ENCODE data around the gene SSBP4. TPM values are rescaled to one million over a fixed set of nuclear protein-coding genes. Genes with fewer than 3 reads are reported as not detected.

Gene SSBP4
- total RNA-seq, 1 experiment from 2014 or later, result 164 TPM

DNA sequence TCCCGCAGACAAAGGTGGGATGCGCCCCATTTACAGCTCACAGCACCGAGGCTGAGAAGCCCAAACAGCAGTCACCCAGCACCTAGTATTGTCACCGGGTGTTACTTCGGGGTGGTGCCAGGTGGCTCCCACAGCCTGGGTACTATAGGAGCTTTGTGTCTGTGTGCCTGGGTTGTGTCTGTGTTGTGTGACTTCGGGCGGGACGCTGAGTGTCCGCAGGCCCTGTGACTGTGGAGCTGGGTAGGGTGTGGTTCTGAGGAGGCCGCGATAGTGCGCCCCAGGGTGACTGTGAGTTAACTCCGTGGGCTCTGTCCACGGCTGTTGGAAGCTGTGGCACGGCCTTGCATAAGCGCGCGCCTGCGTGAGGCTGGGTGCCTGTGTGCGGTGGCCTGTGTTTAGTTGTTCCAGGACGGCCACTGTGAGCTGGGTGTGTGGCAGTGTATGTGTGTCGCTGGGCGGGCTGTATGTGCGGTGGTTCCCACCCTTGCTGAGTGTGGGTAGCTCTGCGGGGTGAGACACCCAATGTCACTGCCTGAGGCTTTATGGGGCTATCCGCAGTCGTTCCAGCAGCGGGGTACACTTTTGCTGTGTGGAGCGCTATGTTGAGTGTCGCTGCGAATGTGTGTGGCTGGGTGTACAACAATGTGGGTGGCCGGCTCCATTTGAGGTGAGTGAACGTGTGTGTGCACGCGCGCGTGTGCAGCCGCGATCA lies 559 bp upstream of the SSBP4 start:
- no peaks in the 10 kb centered on the region for H4K20me1 ChIP-seq (ENCODE audit: insufficient read depth)
- TF ChIP-seq EZH2phosphoT487 (IDR thresholded peaks at IDR 0.05; ENCODE audit: borderline replicate concordance) (no peak), TCF7L2 (IDR thresholded peaks at IDR 0.05; ENCODE audit: borderline replicate concordance, extremely low read depth, insufficient read depth, insufficient read length) (no peak), POLR2AphosphoS5 (IDR thresholded peaks at IDR 0.05; ENCODE audit: low read depth, low read length) (no peak), ZNF274 (IDR thresholded peaks at IDR 0.05; ENCODE audit: low read depth, low read length) (no peak), CBX3 (IDR thresholded peaks at IDR 0.05; ENCODE audit: low read depth) (no peak), ZFX (IDR thresholded peaks at IDR 0.05) (no peak), ELF1 (IDR thresholded peaks at IDR 0.05; ENCODE audit: borderline replicate concordance, low read depth) (no peak), SIN3A (IDR thresholded peaks at IDR 0.05; ENCODE audit: low read depth) (no peak), YY1 (IDR thresholded peaks at IDR 0.05; ENCODE audit: extremely low read depth, insufficient replicate concordance, low read depth, low read length) (no peak), MAX (IDR thresholded peaks at IDR 0.05) (no peak), POLR2A (IDR thresholded peaks at IDR 0.05; ENCODE audit: borderline replicate concordance, extremely low read depth, insufficient read depth, insufficient read length) (no peak), EZH2 (IDR thresholded peaks at IDR 0.05) (no peak), SP1 (IDR thresholded peaks at IDR 0.05; ENCODE audit: low read depth) (no peak)
- TF ChIP-seq, protein P1, sequence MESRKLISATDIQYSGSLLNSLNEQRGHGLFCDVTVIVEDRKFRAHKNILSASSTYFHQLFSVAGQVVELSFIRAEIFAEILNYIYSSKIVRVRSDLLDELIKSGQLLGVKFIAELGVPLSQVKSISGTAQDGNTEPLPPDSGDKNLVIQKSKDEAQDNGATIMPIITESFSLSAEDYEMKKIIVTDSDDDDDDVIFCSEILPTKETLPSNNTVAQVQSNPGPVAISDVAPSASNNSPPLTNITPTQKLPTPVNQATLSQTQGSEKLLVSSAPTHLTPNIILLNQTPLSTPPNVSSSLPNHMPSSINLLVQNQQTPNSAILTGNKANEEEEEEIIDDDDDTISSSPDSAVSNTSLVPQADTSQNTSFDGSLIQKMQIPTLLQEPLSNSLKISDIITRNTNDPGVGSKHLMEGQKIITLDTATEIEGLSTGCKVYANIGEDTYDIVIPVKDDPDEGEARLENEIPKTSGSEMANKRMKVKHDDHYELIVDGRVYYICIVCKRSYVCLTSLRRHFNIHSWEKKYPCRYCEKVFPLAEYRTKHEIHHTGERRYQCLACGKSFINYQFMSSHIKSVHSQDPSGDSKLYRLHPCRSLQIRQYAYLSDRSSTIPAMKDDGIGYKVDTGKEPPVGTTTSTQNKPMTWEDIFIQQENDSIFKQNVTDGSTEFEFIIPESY (IDR thresholded peaks at IDR 0.05; ENCODE audit: extremely low read depth, insufficient replicate concordance, low read length), result no peak
- TF ChIP-seq, protein P2, sequence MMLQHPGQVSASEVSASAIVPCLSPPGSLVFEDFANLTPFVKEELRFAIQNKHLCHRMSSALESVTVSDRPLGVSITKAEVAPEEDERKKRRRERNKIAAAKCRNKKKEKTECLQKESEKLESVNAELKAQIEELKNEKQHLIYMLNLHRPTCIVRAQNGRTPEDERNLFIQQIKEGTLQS (IDR thresholded peaks at IDR 0.05), result no peak
- no peaks in the 10 kb centered on the region for H3K9me3 ChIP-seq (ENCODE audit: control insufficient read depth in 1 of 2, insufficient read depth in 1 of 2, low read depth in 1 of 2, low read length in 2 of 2)
- DNase-seq (ENCODE audit: low read depth, low spot score), result no peak
- peak overlapping the region; percentile 53 to 92 for H3K4me3 ChIP-seq (replicated peaks in 1 of 2; ENCODE audit: low read depth in 1 of 2, low read length in 2 of 2)
- ATAC-seq, result no peak
- peak overlapping the region; percentile 98 for H3K27ac ChIP-seq (ENCODE audit: low read depth, low read length)
- BruUV-seq (replicated peaks), result no TSS peak
- H2AFZ ChIP-seq (ENCODE audit: low read depth, low read length, poor library complexity, severe bottlenecking), result no peak overlapping the region
- H3K9me2 ChIP-seq (ENCODE audit: insufficient read depth), result no peaks in the 10 kb centered on the region
- H3K4me2 ChIP-seq (ENCODE audit: low read length), result peak overlapping the region; percentile 100
- ChIA-PET CTCF (interaction anchor here (0.7 to 3.5 kb wide), 6 partner anchors 8 to 210 kb away, joined by 3 to 11 read pairs (median 4); partner anchors contain the start of gene GDF15), RAD21 (ENCODE audit: low non-redundant PET in 1 of 2, low total read pairs in 2 of 2, uncharacterized antibody in 2 of 2, unreplicated experiment in 2 of 2) (interaction anchor here in 1 of 2 experiments (0.6 kb wide), 1 partner anchor 18 kb away, joined by 3 read pairs; no protein-coding TSS in a partner anchor), POLR2A (interaction anchor here (0.6 to 5.3 kb wide), 9 partner anchors 16 to 138 kb away, joined by 3 to 45 read pairs (median 5); partner anchors contain the start of genes GDF15 and JUND)
- intact Hi-C loops (cut with micrococcal nuclease), result no loop called here
- H3K4me1 ChIP-seq (ENCODE audit: control insufficient read depth in 1 of 2, insufficient read depth in 2 of 2, low read length in 2 of 2), result peaks cover 51 to 79% of the 10 kb centered on the region in 2 experiments
- no peaks in the 10 kb centered on the region for H3K27me3 ChIP-seq (ENCODE audit: insufficient read depth, low read length)
- H3K36me3 ChIP-seq (ENCODE audit: control insufficient read depth in 1 of 2, insufficient read depth in 2 of 2, low read length in 2 of 2), result no peaks in the 10 kb centered on the region; a peak in 1 of 4 replicates
- H3K9ac ChIP-seq (ENCODE audit: low read length), result peak overlapping the region; percentile 96
- peaks cover 43% of the 10 kb centered on the region for H3K79me2 ChIP-seq (ENCODE audit: insufficient read depth, low read length)

Measured in HCT116 (cell line).